Measurements from ENCODE around the gene UBA7. TPM values are rescaled to one million over a fixed set of nuclear protein-coding genes. Genes with fewer than 3 reads are reported as not detected.

The UBA7 gene
- total and polyA plus RNA-seq, 2 donors (not counting 3 experiments of a cell fraction or from before 2014, with no cell fraction given) = 57.4 to 80.7 TPM

- Histone ChIP-seq H3K9ac (replicated peaks; ENCODE audit: extremely low read depth, insufficient read depth, low read length) (no peak overlapping the region), H3K36me3 (ENCODE audit: control insufficient read depth in 2 of 2, extremely low read depth in 1 of 2, insufficient read depth in 2 of 2, low read length in 2 of 2) (peaks cover 0 to 2% of the 10 kb centered on the region in 2 experiments), H3K4me2 (ENCODE audit: insufficient read depth, low read length) (no peak overlapping the region), H3K4me3 (replicated peaks in 1 of 3; ENCODE audit: insufficient read depth in 1 of 3, low read depth in 1 of 3, low read length in 3 of 3) (no peak overlapping the region), H3K9me1 (replicated peaks; ENCODE audit: control insufficient read depth, extremely low read depth, insufficient read depth, low read length) (no peaks in the 10 kb centered on the region), H2AFZ (ENCODE audit: low read depth, low read length) (no peak overlapping the region), H3K27ac (ENCODE audit: insufficient read depth, low read depth, low read length) (no peak overlapping the region), H3K27me3 (ENCODE audit: control insufficient read depth in 2 of 2, insufficient read depth in 2 of 2, low read length in 2 of 2) (no peaks in the 10 kb centered on the region), H3K79me2 (ENCODE audit: control insufficient read depth, insufficient read depth, low read length) (no peaks in the 10 kb centered on the region), H3K9me3 (replicated peaks; ENCODE audit: control insufficient read depth, insufficient read depth, low read length) (no peaks in the 10 kb centered on the region), H4K20me1 (replicated peaks; ENCODE audit: control insufficient read depth, extremely low read depth, insufficient read depth, low read length) (no peaks in the 10 kb centered on the region), H3K4me1 (ENCODE audit: control insufficient read depth, extremely low read depth, insufficient read depth, low read length) (peaks cover 10% of the 10 kb centered on the region)
- dilution Hi-C loops (cut with MboI; ENCODE audit: extremely low pct_ligation_motif_present, low sequenced_read_pairs) = no loop called here
- intact Hi-C loops (cut with micrococcal nuclease) = no loop called here
- TF ChIP-seq POLR2AphosphoS5 (IDR thresholded peaks at IDR 0.05; ENCODE audit: insufficient read depth, low read depth, low read length) (no peak), CTCF (IDR thresholded peaks at IDR 0.05; ENCODE audit: extremely low read depth in 1 of 2, insufficient read depth in 1 of 2, low read depth in 1 of 2, low read length in 2 of 2) (no peak), EZH2 (IDR thresholded peaks at IDR 0.05; ENCODE audit: borderline replicate concordance, low read depth, low read length, severe bottlenecking) (no peak), FOS (IDR thresholded peaks at IDR 0.05; ENCODE audit: borderline replicate concordance, insufficient read depth, low read length) (no peak), POLR2A (IDR thresholded peaks at IDR 0.05; ENCODE audit: low read depth, low read length) (no peak), JUN (IDR thresholded peaks at IDR 0.05; ENCODE audit: borderline replicate concordance, insufficient read depth, insufficient read length, low read depth) (no peak), MYC (IDR thresholded peaks at IDR 0.05; ENCODE audit: low read depth, low read length) (no peak), MAX (IDR thresholded peaks at IDR 0.05; ENCODE audit: insufficient read depth, insufficient read length) (no peak), GATA2 (IDR thresholded peaks at IDR 0.05; ENCODE audit: insufficient read depth, insufficient read length, low read depth, low read length) (no peak)
- no peak for DNase-seq (ENCODE audit: low read depth, low spot score)
- POLR2A ChIA-PET = no interaction called here
- FAIRE-seq = no peak
- CTCF ChIA-PET = interaction anchor here (0.8 to 2.9 kb wide), 3 partner anchors 17 to 54 kb away, joined by 3 to 16 read pairs (median 4); partner anchors contain the start of gene INKA1
- BruUV-seq (replicated peaks) = no TSS peak
Observed at GRCh38 chr3:49845694-49846093, 31.9 kb upstream of the UBA7 start.
